Cardiac muscle cell (in vitro differentiated cells and primary cell): ENCODE results near the gene RNF150. TPM values are rescaled to one million over a fixed set of nuclear protein-coding genes. Genes with fewer than 3 reads are reported as not detected.

Experiments
- DNase-seq, 2 donors: peaks; one replicate each; pipeline versions ENCODE4 v3.0.0 to v3.0.0-alpha.2; 2010 to 2017; ENCODE audit warnings: low read depth in 1 of 2, low spot score in 1 of 2
- H3K27ac ChIP-seq: fragments of 200-600 bp; sonication (generic); 2 replicates; pipeline ENCODE4 v1.5.1; 2016
- H3K27me3 ChIP-seq: fragments of 200-600 bp; sonication (generic); 2 replicates; pipeline ENCODE4 v1.6.0; 2016; ENCODE audit warnings: control low read depth
- H3K36me3 ChIP-seq: fragments of 200-600 bp; sonication (generic); 2 replicates; pipeline ENCODE4 v1.5.1; 2016; ENCODE audit warnings: control low read depth
- H3K4me1 ChIP-seq: fragments of 200-600 bp; sonication (generic); 2 replicates; pipeline ENCODE4 v1.8.1; 2017; ENCODE audit warnings: low read depth, mild to moderate bottlenecking, mixed run types
- H3K4me3 ChIP-seq: fragments of 200-600 bp; sonication (generic); 2 replicates; pipeline ENCODE4 v1.5.1; 2016; ENCODE audit warnings: mild to moderate bottlenecking
- H3K9me3 ChIP-seq: fragments of 200-600 bp; sonication (generic); 2 replicates; pipeline ENCODE4 v1.5.1; 2017; ENCODE audit warnings: low read depth, mild to moderate bottlenecking, control low read depth
- polyA plus RNA-seq: library from polyadenylated mRNA; unstranded; fragments of >200 nt; fragmentation: Nextera tagmentation; extraction: Ambion mirVana; gene quantifications from 2 replicates; pipeline ENCODE4 v1.2.1, GENCODE V29; 2016
- total RNA-seq: library from RNA; depleted of rRNA; stranded (reverse); fragments of >200 nt; gene quantifications from 2 replicates; pipeline ENCODE4 v1.2.3, GENCODE V29; 2016
- TF ChIP-seq, protein P1 (sequence below): IDR thresholded peaks from 2 replicates; pipeline ENCODE4 v1.5.1; 2012; ENCODE audit warnings: low read depth, mild to moderate bottlenecking, low read length

The RNF150 gene
- total and polyA plus RNA-seq, 2 experiments from 2014 or later = 20.1 to 57.4 TPM

DNA sequence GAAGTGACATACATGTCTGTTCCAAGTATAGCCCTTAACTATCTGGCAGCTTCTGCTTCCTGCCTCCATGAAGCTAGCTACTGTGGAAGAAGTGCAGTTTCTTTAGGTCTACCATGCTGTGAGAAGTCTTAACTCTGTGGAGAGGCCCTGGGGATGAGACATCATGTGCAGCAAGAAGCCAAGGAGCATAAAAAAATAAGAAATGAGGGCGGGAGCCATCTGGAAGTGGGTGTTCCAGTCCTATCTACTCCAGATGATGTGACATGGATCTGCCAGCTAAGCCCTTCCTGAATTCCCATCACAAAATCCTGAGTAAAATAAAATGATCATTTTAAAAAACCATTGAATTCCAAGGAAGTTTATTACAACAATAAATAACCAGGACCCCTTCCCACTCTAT lies 289.2 kb downstream of the RNF150 start:
- TF ChIP-seq, protein P1, sequence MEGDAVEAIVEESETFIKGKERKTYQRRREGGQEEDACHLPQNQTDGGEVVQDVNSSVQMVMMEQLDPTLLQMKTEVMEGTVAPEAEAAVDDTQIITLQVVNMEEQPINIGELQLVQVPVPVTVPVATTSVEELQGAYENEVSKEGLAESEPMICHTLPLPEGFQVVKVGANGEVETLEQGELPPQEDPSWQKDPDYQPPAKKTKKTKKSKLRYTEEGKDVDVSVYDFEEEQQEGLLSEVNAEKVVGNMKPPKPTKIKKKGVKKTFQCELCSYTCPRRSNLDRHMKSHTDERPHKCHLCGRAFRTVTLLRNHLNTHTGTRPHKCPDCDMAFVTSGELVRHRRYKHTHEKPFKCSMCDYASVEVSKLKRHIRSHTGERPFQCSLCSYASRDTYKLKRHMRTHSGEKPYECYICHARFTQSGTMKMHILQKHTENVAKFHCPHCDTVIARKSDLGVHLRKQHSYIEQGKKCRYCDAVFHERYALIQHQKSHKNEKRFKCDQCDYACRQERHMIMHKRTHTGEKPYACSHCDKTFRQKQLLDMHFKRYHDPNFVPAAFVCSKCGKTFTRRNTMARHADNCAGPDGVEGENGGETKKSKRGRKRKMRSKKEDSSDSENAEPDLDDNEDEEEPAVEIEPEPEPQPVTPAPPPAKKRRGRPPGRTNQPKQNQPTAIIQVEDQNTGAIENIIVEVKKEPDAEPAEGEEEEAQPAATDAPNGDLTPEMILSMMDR = no peak
- H3K9me3 ChIP-seq = no peaks in the 10 kb centered on the region
- no peak overlapping the region for H3K4me3 ChIP-seq
- H3K4me1 ChIP-seq = peaks cover 6% of the 10 kb centered on the region
- H3K27ac ChIP-seq = no peak overlapping the region
- no peak for DNase-seq
- H3K36me3 ChIP-seq = no peaks in the 10 kb centered on the region
- H3K27me3 ChIP-seq = no peaks in the 10 kb centered on the region

DNA sequence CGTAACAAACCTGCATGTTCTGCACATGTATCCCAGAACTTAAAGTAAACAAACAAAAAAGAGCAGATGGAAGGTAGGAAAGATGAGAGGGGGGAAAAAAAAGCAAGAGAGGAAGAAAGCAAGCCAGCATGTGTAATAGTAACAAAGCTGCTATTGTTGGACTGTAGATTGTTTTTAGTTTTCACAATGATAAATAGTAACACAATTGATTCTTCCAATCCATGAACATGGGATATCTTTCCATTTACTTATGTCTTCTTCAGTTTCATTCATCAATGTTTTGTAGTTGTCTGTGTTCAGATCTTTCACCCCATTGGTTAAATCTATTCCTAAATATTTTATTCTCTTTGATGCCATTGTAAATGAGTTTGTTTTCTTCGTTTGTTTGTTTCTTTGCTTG lies 292.1 kb downstream of the RNF150 start:
- Histone ChIP-seq H3K9me3 (no peaks in the 10 kb centered on the region), H3K27me3 (no peaks in the 10 kb centered on the region), H3K27ac (no peak overlapping the region), H3K4me3 (no peak overlapping the region), H3K4me1 (peaks cover 7% of the 10 kb centered on the region), H3K36me3 (no peaks in the 10 kb centered on the region)
- no peak for DNase-seq
- TF ChIP-seq, protein P1 = no peak

DNA sequence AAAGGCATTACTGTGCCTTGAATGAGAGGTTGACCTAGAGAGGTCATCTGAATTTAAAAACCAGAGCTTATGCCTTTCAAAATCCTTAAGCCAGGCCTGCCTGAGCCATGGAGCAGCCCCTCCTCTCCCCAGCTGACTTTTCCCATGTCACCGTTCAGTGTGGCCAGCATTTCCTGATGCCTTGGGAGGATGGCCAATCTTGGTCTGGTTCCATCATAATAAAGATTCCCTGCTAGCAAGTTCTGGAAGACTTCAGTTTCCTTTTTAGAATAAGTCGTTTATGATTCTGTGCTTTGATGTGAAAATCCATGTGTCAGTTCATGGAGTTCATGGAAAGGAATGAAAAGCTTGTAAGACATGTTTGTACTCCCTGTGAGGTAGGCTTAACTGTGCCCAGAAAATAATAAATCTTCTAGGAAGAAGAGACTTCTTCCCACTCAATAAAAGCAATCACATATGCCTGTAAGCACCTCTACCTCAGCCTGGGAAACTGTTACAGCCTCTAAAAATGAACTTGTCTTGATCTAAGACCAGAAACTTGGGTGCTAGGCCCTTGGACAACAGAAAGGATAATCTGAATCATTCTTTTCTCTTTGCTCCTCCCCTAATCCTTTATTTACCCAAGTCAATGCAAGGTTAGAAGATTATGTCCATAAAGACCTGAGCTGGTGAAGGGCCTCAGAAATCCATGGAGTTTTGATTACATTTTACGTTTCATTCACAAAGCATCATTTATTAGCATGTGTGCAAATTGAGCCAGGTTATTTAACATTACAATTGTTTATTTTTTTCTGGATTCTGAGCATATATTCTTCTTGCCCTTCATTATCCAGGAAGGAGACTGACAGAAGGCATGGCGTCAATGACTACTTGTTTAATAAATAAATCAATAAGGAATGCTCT lies 293.1 kb downstream of the RNF150 start:
- no peak overlapping the region for H3K27ac ChIP-seq
- H3K4me3 ChIP-seq = no peak overlapping the region
- H3K9me3 ChIP-seq = no peaks in the 10 kb centered on the region
- DNase-seq = no peak
- H3K27me3 ChIP-seq = no peaks in the 10 kb centered on the region
- TF ChIP-seq, protein P1 = no peak
- no peaks in the 10 kb centered on the region for H3K36me3 ChIP-seq
- H3K4me1 ChIP-seq = peaks cover 7% of the 10 kb centered on the region

DNA sequence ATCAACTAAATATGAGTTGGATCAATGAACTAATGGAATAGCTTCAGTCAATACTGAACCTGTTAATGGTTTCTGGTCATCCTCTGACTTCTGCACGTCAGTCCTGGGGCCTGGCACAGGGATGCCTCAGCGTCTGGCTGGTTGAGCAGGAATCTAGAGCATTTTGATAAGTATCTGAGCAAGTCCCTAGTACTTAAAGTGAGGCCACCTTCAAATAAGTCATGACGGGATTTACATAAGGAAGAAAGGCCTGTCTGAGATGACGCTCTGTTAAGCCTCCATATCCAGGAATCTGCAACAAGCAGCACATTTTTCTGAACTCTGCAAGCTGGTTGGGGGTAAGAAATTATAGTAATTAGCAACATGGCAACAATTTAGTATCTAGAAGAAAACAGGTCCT lies 293.9 kb downstream of the RNF150 start:
- Histone ChIP-seq H3K36me3 (no peaks in the 10 kb centered on the region), H3K27ac (no peak overlapping the region), H3K4me1 (peaks cover 7% of the 10 kb centered on the region), H3K4me3 (no peak overlapping the region), H3K9me3 (no peaks in the 10 kb centered on the region), H3K27me3 (no peaks in the 10 kb centered on the region)
- no peak for DNase-seq
- TF ChIP-seq, protein P1 = no peak

DNA sequence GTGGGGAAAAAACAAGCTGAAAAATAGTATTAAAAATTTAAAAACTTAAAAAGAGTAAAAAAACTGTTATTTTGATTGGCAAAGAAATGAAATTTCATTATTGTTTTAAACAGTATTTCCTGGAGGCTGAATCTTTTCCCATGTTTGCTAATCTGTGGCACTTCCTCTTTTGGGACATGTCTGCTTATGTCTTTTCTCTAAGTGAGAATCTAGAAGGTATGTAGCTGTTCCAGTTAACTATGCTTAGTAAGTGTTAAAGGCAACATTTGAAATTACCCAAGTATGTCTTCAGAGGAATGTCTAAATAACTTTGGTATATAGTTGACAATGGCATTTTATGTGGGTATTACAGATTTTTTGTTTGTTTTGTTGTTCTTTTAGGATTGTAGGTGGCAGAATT lies 295.5 kb downstream of the RNF150 start:
- Histone ChIP-seq H3K27ac (no peak overlapping the region), H3K4me1 (peaks cover 7% of the 10 kb centered on the region), H3K4me3 (no peak overlapping the region), H3K9me3 (no peaks in the 10 kb centered on the region), H3K27me3 (no peaks in the 10 kb centered on the region), H3K36me3 (no peaks in the 10 kb centered on the region)
- no peak for DNase-seq
- TF ChIP-seq, protein P1 = no peak
